Prostate gland (tissue), 2 donors: ENCODE data around the gene DEXI. TPM values are rescaled to one million over a fixed set of nuclear protein-coding genes. Genes with fewer than 3 reads are reported as not detected.

Experiments
- DNase-seq: peaks from one replicate; pipeline ENCODE4 v3.0.0-alpha.2; 2019; ENCODE audit warnings: low spot score
- H3K27ac ChIP-seq, 2 donors: fragments of 200-600 bp; sonication (generic); 2 replicates each; pipeline ENCODE4 v1.5.1; 2017 to 2019
- H3K27me3 ChIP-seq: fragments of 200-600 bp; sonication (generic); replicated peaks from 2 replicates; pipeline ENCODE4 v1.5.1; 2019; ENCODE audit not compliant: insufficient read depth
- H3K36me3 ChIP-seq, 2 donors: fragments of 200-600 bp; sonication (generic); 1 replicate in 1 of 2; 2 replicates in 1 of 2; pipeline versions ENCODE4 v1.5.1 to v1.8.1; 2017 to 2019
- H3K4me1 ChIP-seq: fragments of 200-600 bp; sonication (generic); replicated peaks from 2 replicates; pipeline ENCODE4 v1.5.1; 2019
- H3K4me3 ChIP-seq, 2 donors: fragments of 200-600 bp; sonication (generic); 2 replicates each; pipeline ENCODE4 v1.5.1; 2017 to 2019
- H3K9me3 ChIP-seq: fragments of 200-600 bp; sonication (generic); 2 replicates; pipeline ENCODE4 v1.5.1; 2017
- CTCF ChIP-seq, 4 experiments: fragments of 200-600 bp in 2 of 4; fragments of 450-650 bp in 2 of 4; sonication (generic) in 2 of 4; IDR thresholded peaks; 1 replicate in 3 of 4; 2 replicates in 1 of 4; pipeline ENCODE4 v1.5.1; 2016 to 2019; ENCODE audit warnings: antibody characterized with exemption in 4 of 4, mild to moderate bottlenecking in 2 of 4, moderate library complexity in 2 of 4
- POLR2A ChIP-seq: fragments of 450-650 bp; IDR thresholded peaks from one replicate; pipeline ENCODE4 v1.6.1; 2016; ENCODE audit warnings: antibody characterized with exemption, mild to moderate bottlenecking
- POLR2AphosphoS5 ChIP-seq: sonication (generic); formaldehyde crosslinking; IDR thresholded peaks from one replicate; pipeline ENCODE4 v1.6.1; 2017; ENCODE audit warnings: antibody characterized with exemption
- WGBS: methylation state at CpG from one replicate; pipeline ENCODE4 v1.1.5; 2018; 5-methylcytosine and 5-hydroxymethylcytosine counted together
- intact Hi-C: fragments of 100-400 bp; cut with DNase I; formaldehyde crosslinking; loops from one replicate; pipeline ENCODE4 v1.14.2; 2022
- total RNA-seq, 2 donors: library from RNA; depleted of rRNA; stranded (reverse); fragments of >200 nt; gene quantifications; one replicate each; pipeline ENCODE4 v1.1.0, GENCODE V29; 2016

DEXI gene
- total RNA-seq, 2 donors from 2014 or later: 95.5 to 96.9 TPM

- DNase-seq: no peak
- H3K4me3 ChIP-seq: no peak overlapping the region
- WGBS: 72% methylated on average over 8 of the region's 8 CpGs
- no peak for TF ChIP-seq POLR2A
- TF ChIP-seq CTCF (IDR thresholded peaks at IDR 0.05): no peak
- no peak for TF ChIP-seq POLR2AphosphoS5
- intact Hi-C loops: no loop called here
- no peak overlapping the region for H3K27ac ChIP-seq
- H3K9me3 ChIP-seq: no peaks in the 10 kb centered on the region
- no peaks in the 10 kb centered on the region for H3K36me3 ChIP-seq
- H3K4me1 ChIP-seq: peaks cover 12% of the 10 kb centered on the region
- no peaks in the 10 kb centered on the region for H3K27me3 ChIP-seq
These were observed 8.4 kb downstream of the DEXI start for GRCh38 chr16:10933865-10934264.

GRCh38 chr16:10932959-10933710, 9.1 kb downstream of the DEXI start:
- DNase-seq: no peak
- no peak overlapping the region for H3K4me3 ChIP-seq
- no peak for TF ChIP-seq POLR2A
- no peak for TF ChIP-seq CTCF (IDR thresholded peaks at IDR 0.05)
- TF ChIP-seq POLR2AphosphoS5: no peak
- no peak overlapping the region for H3K27ac ChIP-seq
- 85% methylated on average over 11 of the region's 11 CpGs for WGBS
- no peaks in the 10 kb centered on the region for H3K9me3 ChIP-seq
- intact Hi-C loops: no loop called here
- no peaks in the 10 kb centered on the region for H3K27me3 ChIP-seq
- H3K36me3 ChIP-seq: no peaks in the 10 kb centered on the region
- H3K4me1 ChIP-seq: peaks cover 12% of the 10 kb centered on the region

GRCh38 chr16:10931977-10932632, 10.2 kb downstream of the DEXI start:
- TF ChIP-seq CTCF (IDR thresholded peaks at IDR 0.05) (no peak), POLR2A (no peak), POLR2AphosphoS5 (no peak)
- Histone ChIP-seq H3K9me3 (no peaks in the 10 kb centered on the region), H3K27ac (no peak overlapping the region), H3K27me3 (no peaks in the 10 kb centered on the region), H3K36me3 (peaks cover 0 to 4% of the 10 kb centered on the region in 2 donors), H3K4me1 (peaks cover 7% of the 10 kb centered on the region), H3K4me3 (no peak overlapping the region)
- intact Hi-C loops: no loop called here
- no peak for DNase-seq
- 95% methylated on average over 11 of the region's 11 CpGs for WGBS

- DNase-seq: no peak
- WGBS: 65% methylated on average over 7 of the region's 7 CpGs
- H3K4me1 ChIP-seq: peaks cover 7% of the 10 kb centered on the region
- no peaks in the 10 kb centered on the region for H3K9me3 ChIP-seq
- peaks cover 0 to 4% of the 10 kb centered on the region in 2 donors for H3K36me3 ChIP-seq
- intact Hi-C loops: no loop called here
- H3K4me3 ChIP-seq: no peak overlapping the region
- H3K27me3 ChIP-seq: no peaks in the 10 kb centered on the region
- no peak for TF ChIP-seq POLR2AphosphoS5
- TF ChIP-seq CTCF (IDR thresholded peaks at IDR 0.05): no peak
- TF ChIP-seq POLR2A: no peak
- no peak overlapping the region for H3K27ac ChIP-seq
These were observed 11.1 kb downstream of the DEXI start for GRCh38 chr16:10931134-10931533.

GRCh38 chr16:10930755-10931093, 11.5 kb downstream of the DEXI start:
- Histone ChIP-seq H3K27ac (no peak overlapping the region), H3K9me3 (no peaks in the 10 kb centered on the region), H3K4me1 (peaks cover 7% of the 10 kb centered on the region), H3K36me3 (peaks cover 0 to 4% of the 10 kb centered on the region in 2 donors), H3K4me3 (no peak overlapping the region), H3K27me3 (no peaks in the 10 kb centered on the region)
- intact Hi-C loops: no loop called here
- no peak for DNase-seq
- WGBS: 77% methylated on average over 2 of the region's 2 CpGs
- TF ChIP-seq POLR2A (no peak), POLR2AphosphoS5 (no peak), CTCF (IDR thresholded peaks at IDR 0.05) (no peak)
